Mesodermal cell (in vitro differentiated cells): ENCODE measurements around the gene ACTL7A.

Experiments used
- H3K27ac ChIP-seq: 2 replicates; pipeline ENCODE4 v1.7.0; 2013; ENCODE audit warnings: mild to moderate bottlenecking, low read depth, low read length, moderate library complexity; ENCODE audit not compliant: severe bottlenecking
- H3K36me3 ChIP-seq: 2 replicates; pipeline ENCODE4 v1.7.1; 2013; ENCODE audit warnings: mild to moderate bottlenecking, low read length, moderate library complexity; ENCODE audit not compliant: control insufficient read depth, insufficient read depth
- H3K4me1 ChIP-seq: one replicate; pipeline ENCODE4 v1.7.1; 2013; ENCODE audit warnings: mild to moderate bottlenecking, low read length; ENCODE audit not compliant: insufficient read depth, control insufficient read depth, poor library complexity, severe bottlenecking
- H3K4me3 ChIP-seq: 2 replicates; pipeline ENCODE4 v1.7.0; 2013; ENCODE audit warnings: low read length, control low read depth, mild to moderate bottlenecking; ENCODE audit not compliant: insufficient read depth, poor library complexity, severe bottlenecking; ENCODE audit errors: extremely low read depth
- H3K9me3 ChIP-seq: 2 replicates; pipeline ENCODE4 v1.7.1; 2013; ENCODE audit warnings: mild to moderate bottlenecking, low read length, moderate library complexity; ENCODE audit not compliant: control insufficient read depth
- WGBS, 2 experiments: methylation state at CpG; one replicate each; pipeline ENCODE4 v1.1.5; 2013; ENCODE audit warnings: missing lambda C conversion rate in 2 of 2; ENCODE audit not compliant: insufficient coverage in 2 of 2; 5-methylcytosine and 5-hydroxymethylcytosine counted together

Gene ACTL7A

DNA sequence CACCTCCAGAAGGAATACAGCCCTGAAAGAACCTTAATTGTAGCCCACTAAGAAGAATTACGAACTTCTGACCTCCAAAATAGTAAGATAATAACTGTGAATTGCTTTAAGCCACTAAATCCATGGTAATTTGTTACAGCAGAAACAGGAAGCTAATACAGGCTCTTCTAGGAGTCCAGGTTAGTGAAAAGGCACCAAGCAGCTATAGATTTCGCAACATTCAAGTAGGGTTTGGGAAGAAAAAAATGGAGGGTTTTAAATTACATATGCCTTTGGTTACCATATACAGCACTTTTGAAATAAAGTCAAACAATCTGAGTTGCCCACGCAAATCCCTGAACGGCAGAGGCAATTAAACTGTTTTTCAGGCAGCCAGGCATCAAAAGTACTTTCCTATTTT lies 1.7 kb upstream of the ACTL7A start:
- Histone ChIP-seq H3K27ac (no peak overlapping the region), H3K4me1 (no peaks in the 10 kb centered on the region), H3K9me3 (no peaks in the 10 kb centered on the region), H3K36me3 (no peaks in the 10 kb centered on the region), H3K4me3 (no peak overlapping the region)
- 94 to 100% methylated on average over 2 to 4 of the region's 4 CpGs for WGBS, 2 experiments

DNA sequence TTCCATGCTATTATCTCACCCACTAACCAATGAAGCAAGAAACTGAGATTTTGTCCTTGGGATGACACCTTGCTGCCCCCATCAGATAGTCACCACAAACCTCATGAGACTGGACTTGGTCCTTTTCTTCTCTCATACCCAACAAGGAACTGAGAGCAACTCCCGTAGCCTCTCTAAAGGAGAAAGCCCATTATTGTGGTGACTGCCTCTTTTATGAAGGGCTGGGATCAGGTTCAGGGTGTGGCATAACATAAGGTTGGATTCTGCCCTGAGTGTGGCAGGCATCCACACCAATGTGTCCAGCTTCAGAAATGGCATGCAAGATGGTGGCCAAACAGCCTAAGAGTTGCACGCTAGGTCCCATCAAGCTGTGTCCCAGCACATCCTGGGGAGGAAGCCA lies 1.3 kb upstream of the ACTL7A start:
- Histone ChIP-seq H3K9me3 (no peaks in the 10 kb centered on the region), H3K4me1 (no peaks in the 10 kb centered on the region), H3K4me3 (no peak overlapping the region), H3K36me3 (no peaks in the 10 kb centered on the region), H3K27ac (no peak overlapping the region)
- WGBS, 2 experiments = 88 to 92% methylated on average over 1 to 2 of the region's 2 CpGs

DNA sequence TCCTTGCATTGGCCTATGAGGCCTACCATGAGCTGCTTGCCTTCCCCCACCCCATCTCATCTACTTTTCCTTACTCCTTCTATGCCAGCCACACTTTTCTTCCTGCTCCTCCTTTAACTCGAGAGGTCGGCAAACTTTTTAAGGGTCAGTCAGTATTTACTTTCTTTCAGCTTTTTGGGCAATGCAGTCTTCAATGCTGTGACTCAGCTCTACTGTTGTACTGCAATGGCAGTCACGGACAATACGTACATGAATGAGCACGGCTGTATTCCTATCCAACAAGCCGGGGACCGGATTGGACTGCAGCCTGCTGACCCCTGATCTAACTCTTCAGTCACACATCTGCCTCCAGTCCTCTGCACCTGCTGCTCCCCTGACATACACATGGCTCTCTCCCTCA lies 602 bp upstream of the ACTL7A start:
- 87 to 96% methylated on average over 7 of the region's 7 CpGs for WGBS, 2 experiments
- H3K4me1 ChIP-seq = no peaks in the 10 kb centered on the region
- H3K27ac ChIP-seq = no peak overlapping the region
- no peaks in the 10 kb centered on the region for H3K9me3 ChIP-seq
- no peaks in the 10 kb centered on the region for H3K36me3 ChIP-seq
- H3K4me3 ChIP-seq = no peak overlapping the region

DNA sequence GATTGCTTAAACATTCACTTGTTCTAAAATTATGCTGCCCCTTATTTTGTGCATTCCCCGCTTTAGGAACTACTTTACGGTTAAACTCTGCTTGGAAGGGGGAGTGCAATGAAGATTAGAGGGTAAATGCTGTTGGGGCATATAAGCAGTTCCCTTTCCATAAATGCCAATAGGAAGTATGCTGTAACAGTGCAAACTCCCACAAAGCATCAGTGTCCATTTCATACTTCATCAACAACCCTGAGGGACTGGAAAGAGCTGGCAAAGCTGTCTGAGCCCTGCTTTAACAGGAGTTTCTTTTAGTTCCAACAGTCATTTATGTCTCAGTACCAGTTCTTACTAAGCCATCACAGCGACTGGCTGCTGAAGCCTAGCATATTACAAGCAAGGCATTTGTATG lies 1.8 kb downstream of the ACTL7A start:
- Histone ChIP-seq H3K4me1 (no peaks in the 10 kb centered on the region), H3K36me3 (peaks cover 4% of the 10 kb centered on the region), H3K27ac (no peak overlapping the region), H3K4me3 (no peak overlapping the region), H3K9me3 (no peaks in the 10 kb centered on the region)
- WGBS, 2 experiments = 86 to 90% methylated on average over 1 of the region's 3 CpGs

DNA sequence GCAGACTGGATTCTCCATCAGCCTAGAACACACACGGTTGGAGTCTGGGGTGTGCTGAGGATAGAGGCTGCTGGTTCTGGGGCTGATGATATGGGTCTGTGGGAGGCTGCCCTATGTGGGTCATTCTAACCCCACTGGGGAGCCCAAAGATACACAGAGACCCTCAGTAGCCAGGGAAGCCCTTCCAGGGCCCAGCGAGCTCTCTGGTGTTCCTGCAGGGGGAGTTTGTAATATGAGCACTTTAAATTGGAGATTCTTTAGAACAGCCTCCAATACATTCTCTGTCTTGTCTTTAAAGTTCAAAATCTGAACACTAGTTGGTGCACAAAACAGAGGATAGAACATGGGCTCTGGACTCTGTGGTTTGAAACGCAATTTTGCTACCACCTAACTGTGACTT lies 2.4 kb downstream of the ACTL7A start:
- Histone ChIP-seq H3K27ac (no peak overlapping the region), H3K36me3 (peaks cover 8% of the 10 kb centered on the region)
- 83% methylated on average over 1 of the region's 3 CpGs for WGBS, 2 experiments

DNA sequence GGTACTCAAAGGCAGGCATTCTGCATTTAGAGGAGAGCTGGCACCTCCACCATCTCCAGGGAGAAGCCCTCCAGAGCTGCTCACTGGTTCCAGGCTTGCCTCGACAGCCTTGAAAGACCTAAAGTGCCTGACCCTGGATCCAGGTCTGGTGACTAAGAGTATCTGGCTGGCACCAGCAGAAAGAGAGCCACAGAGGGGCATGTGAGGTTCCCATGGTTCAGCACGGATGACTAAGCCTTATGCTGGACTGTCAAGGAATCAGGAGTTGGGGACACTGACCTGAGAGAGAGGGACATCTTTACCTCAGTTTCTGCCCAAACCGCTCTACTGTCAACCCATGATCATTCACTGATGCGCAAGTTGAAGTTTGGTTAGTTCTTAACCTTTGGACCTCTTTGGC lies 3.0 kb downstream of the ACTL7A start:
- H3K36me3 ChIP-seq = peaks cover 8% of the 10 kb centered on the region
- no peaks in the 10 kb centered on the region for H3K9me3 ChIP-seq
- WGBS, 2 experiments = 85 to 100% methylated on average over 2 of the region's 4 CpGs
- no peak overlapping the region for H3K27ac ChIP-seq
- peaks cover 3% of the 10 kb centered on the region for H3K4me1 ChIP-seq
- no peak overlapping the region for H3K4me3 ChIP-seq

More for the DNA sequence above, 2.4 kb downstream of the ACTL7A start:
- H3K9me3 ChIP-seq = no peaks in the 10 kb centered on the region
- peaks cover 1% of the 10 kb centered on the region for H3K4me1 ChIP-seq
- H3K4me3 ChIP-seq = no peak overlapping the region

DNA sequence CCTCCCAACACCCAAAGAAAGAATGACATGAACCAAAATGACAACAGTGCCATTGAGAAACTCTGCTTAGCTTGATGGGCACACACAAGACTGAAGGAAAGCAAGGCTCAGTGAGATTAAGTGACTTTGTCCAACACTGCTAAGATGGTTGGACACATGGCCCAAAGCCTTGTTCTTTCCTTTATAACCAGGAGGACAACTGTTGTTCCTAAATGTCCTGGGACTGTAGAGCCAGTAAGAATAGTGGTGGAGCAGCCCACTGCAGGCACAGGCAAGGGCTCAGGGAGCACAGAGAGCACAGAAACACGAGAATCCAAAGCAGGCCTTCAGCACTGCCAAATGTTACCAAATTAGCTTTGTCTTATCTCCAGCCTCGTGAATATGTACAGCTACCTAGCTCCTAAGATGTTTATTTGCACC lies 3.9 kb downstream of the ACTL7A start:
- no peak overlapping the region for H3K4me3 ChIP-seq
- H3K9me3 ChIP-seq = no peaks in the 10 kb centered on the region
- WGBS, 2 experiments = 80 to 100% methylated on average over 1 to 2 of the region's 2 CpGs
- H3K36me3 ChIP-seq = peaks cover 13% of the 10 kb centered on the region
- no peak overlapping the region for H3K27ac ChIP-seq
- H3K4me1 ChIP-seq = peaks cover 3% of the 10 kb centered on the region

DNA sequence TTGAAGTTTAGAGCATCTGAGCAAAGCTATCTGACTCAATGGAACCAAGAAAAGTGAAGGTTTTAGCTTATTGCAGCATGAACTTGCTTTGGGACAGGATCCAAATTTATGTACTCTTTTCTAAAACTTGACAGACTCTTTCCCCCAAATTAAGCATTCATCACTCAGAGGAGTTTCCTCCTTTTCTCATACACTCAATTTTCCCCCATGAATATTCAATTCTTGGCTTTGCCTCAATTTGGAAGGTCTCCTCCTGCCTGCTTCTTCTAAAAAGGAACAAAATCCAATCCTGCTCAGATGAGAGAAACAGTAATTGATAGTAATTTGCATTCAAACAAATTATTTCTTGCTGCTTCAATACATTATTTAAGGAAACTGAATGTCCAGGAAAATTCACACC lies 5.0 kb downstream of the ACTL7A start:
- Histone ChIP-seq H3K4me1 (peaks cover 3% of the 10 kb centered on the region), H3K9me3 (no peaks in the 10 kb centered on the region), H3K27ac (no peak overlapping the region)

DNA sequence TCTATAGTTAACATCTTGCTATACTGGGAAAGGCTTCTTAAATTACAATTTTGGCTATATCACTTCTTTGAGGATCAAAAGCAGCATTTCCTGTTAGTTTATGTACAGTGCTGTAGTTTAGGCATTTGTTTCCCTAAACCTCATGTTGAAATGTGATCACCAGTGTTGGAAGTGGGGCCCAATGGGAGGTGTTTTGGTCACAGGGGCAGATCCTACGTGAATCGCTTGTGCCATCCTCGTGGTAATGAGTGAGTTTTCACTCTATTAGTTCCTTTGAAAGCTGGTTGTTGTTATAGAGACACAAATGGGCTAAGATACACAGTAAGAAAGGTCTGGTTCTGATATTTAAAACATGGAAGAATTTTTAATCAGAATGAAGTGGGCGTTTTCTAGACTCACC lies 5.8 kb downstream of the ACTL7A start:
- WGBS, 2 experiments = 94 to 95% methylated on average over 3 of the region's 4 CpGs
- Histone ChIP-seq H3K9me3 (no peaks in the 10 kb centered on the region), H3K27ac (no peak overlapping the region), H3K4me3 (no peak overlapping the region), H3K4me1 (peaks cover 3% of the 10 kb centered on the region), H3K36me3 (peaks cover 30% of the 10 kb centered on the region)

More for the DNA sequence above, 5.0 kb downstream of the ACTL7A start:
- peaks cover 24% of the 10 kb centered on the region for H3K36me3 ChIP-seq
- no peak overlapping the region for H3K4me3 ChIP-seq

DNA sequence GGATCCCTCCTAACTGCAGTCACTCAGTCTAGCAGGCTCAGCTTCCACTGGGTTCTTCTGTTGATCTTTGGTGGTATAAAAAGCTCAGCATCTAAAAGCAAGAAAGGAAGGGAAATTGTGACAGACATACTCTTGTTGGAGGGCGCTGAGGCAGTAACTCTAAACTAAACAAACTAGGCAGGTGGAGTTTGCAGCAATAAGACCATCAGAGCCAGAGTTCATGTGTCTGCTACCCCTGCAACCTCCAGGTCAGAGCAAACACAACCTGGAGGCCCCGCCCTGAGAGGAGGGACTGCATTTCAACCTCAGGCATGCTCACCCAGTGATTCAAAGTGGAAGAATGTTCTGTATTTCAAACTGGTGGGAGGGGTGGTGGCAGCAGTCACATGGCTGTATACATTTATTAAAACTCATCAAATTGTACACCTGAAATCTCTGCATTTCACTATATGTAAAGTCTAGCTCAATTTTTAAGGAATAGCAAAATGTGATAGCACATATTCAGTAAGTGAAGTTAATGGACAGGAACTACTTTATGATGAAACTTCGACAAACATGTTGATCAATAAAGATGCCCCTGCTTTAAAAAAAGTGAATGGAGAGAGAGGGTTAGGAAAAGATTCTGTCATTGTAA lies 7.1 kb downstream of the ACTL7A start:
- WGBS, 2 experiments = 100% methylated on average over 1 of the region's 3 CpGs
- H3K27ac ChIP-seq = no peak overlapping the region
- no peaks in the 10 kb centered on the region for H3K9me3 ChIP-seq
- H3K4me1 ChIP-seq = peaks cover 3% of the 10 kb centered on the region
- no peak overlapping the region for H3K4me3 ChIP-seq
- H3K36me3 ChIP-seq = peaks cover 43% of the 10 kb centered on the region

DNA sequence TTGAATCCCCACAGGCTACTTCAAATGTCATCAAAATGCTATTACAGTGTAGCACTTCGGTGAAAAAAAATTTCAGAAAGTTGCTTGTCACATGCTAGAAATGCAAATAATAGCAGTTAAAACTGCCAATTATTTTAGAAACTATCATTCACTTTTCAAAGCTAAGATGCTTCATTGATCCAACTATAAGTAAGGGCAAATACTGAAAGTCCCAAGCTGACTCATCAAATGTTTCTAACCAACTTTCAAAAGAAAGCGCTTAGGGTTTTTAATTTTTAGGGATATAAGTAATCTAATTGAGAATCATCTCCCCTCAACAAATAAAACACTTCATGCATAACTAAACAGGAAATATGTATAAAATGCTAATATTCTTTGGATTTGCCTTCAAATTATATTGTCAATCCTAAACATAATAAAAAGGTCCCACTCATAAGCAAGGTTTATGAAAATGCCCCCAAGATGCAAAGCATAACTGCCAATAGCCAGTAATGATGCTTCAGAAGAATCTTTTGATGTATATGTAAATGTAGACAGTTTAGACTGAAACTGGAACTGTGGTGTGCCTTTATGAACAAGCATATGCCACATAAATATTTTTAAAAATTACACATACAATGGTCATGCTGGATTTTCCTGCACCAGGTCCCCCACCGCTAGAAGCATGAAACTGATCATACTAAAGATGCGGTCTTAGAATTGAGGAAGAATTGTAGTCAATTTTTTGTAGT lies 12.2 kb downstream of the ACTL7A start:
- Histone ChIP-seq H3K27ac (no peak overlapping the region), H3K4me1 (peaks cover 3% of the 10 kb centered on the region), H3K4me3 (no peak overlapping the region), H3K9me3 (no peaks in the 10 kb centered on the region), H3K36me3 (peaks cover 76% of the 10 kb centered on the region)
- WGBS, 2 experiments = 86 to 100% methylated on average over 1 of the region's 4 CpGs
